SK-N-SH (cell line): Measurements from ENCODE around the gene KLHL14. TPM values are rescaled to one million over a fixed set of nuclear protein-coding genes. Genes with fewer than 3 reads are reported as not detected.

Experiments used
- CTCF ChIA-PET: fragments of 300-600, 350-600 bp; formaldehyde crosslinking; extraction: SDS; loops from one replicate; lab custom pipeline; 2021; lab: Yijun Ruan, JAX
- POLR2A ChIA-PET: fragments of 350-600 bp; sonication (Branson Sonifier 250); formaldehyde crosslinking; extraction: SDS; loops from one replicate; lab custom pipeline; 2020; ENCODE audit warnings: antibody characterized with exemption, inconsistent platforms; lab: Yijun Ruan, JAX
- DNase-seq: peaks from one replicate; pipeline ENCODE4 v3.0.0; 2012
- H2AFZ ChIP-seq: fragments of 200-600 bp; sonication (generic); 2 replicates; pipeline ENCODE4 v1.8.1; 2016; ENCODE audit warnings: antibody characterized with exemption, mild to moderate bottlenecking, low read depth
- H3F3A ChIP-seq: fragments of 200-600 bp; sonication (generic); replicated peaks from 2 replicates; pipeline ENCODE3; 2016; ENCODE audit warnings: antibody characterized with exemption, mild to moderate bottlenecking; ENCODE audit not compliant: insufficient read depth
- H3K27ac ChIP-seq, 2 experiments: fragments of 200-500 bp in 1 of 2; fragments of 200-600 bp in 1 of 2; sonication (Bioruptor generic) in 1 of 2; sonication (generic), shearing (Covaris generic) in 1 of 2; 2 replicates each; pipeline versions ENCODE4 v1.5.1 to v1.6.1; 2014 to 2016; ENCODE audit warnings: low read depth in 2 of 2, inconsistent platforms in 1 of 2, low read length in 1 of 2, mild to moderate bottlenecking in 1 of 2, mixed read lengths in 1 of 2
- H3K27me3 ChIP-seq: fragments of 200-600 bp; sonication (generic), shearing (Covaris generic); 2 replicates; pipeline ENCODE4 v1.6.1; 2016; ENCODE audit warnings: mixed run types; ENCODE audit not compliant: insufficient read depth
- H3K36me3 ChIP-seq, 2 experiments: fragments of 200-500 bp in 1 of 2; fragments of 200-600 bp in 1 of 2; sonication (Bioruptor generic) in 1 of 2; sonication (generic) in 1 of 2; replicated peaks in 1 of 2; 2 replicates each; pipeline versions ENCODE3 to v1.5.1; 2014 to 2016; ENCODE audit warnings: low read length in 1 of 2, mild to moderate bottlenecking in 1 of 2; ENCODE audit not compliant: insufficient read depth in 2 of 2, control insufficient read depth in 1 of 2
- H3K4me1 ChIP-seq, 2 experiments: fragments of 200-500 bp in 1 of 2; fragments of 200-600 bp in 1 of 2; sonication (Bioruptor generic) in 1 of 2; sonication (generic), shearing (Covaris generic) in 1 of 2; 2 replicates each; pipeline versions ENCODE4 v1.5.1 to v1.6.1; 2014 to 2016; ENCODE audit warnings: low read depth in 1 of 2, low read length in 1 of 2, mixed run types in 1 of 2; ENCODE audit not compliant: insufficient read depth in 2 of 2, control insufficient read depth in 1 of 2
- H3K4me2 ChIP-seq: fragments of 200-600 bp; sonication (generic), shearing (Covaris generic); 2 replicates; pipeline ENCODE4 v1.6.1; 2017; ENCODE audit warnings: mixed run types
- H3K4me3 ChIP-seq, 2 experiments: fragments of 200-500 bp in 1 of 2; fragments of 200-600 bp in 1 of 2; sonication (Bioruptor generic) in 1 of 2; sonication (generic), shearing (Covaris generic) in 1 of 2; 2 replicates each; pipeline versions ENCODE4 v1.5.1 to v1.8.1; 2014 to 2016; ENCODE audit warnings: low read depth in 2 of 2, inconsistent platforms in 1 of 2, low read length in 1 of 2, mild to moderate bottlenecking in 1 of 2, mixed read lengths in 1 of 2, moderate library complexity in 1 of 2
- H3K79me2 ChIP-seq: fragments of 200-600 bp; sonication (generic); 2 replicates; pipeline ENCODE4 v1.8.1; 2017; ENCODE audit warnings: mild to moderate bottlenecking; ENCODE audit not compliant: insufficient read depth
- H3K9ac ChIP-seq: fragments of 200-600 bp; sonication (generic); 2 replicates; pipeline ENCODE4 v1.6.1; 2017; ENCODE audit warnings: mixed run types
- H3K9me2 ChIP-seq: fragments of 200-600 bp; sonication (generic); 2 replicates; pipeline ENCODE4 v1.6.1; 2017; ENCODE audit warnings: mixed run types
- H3K9me3 ChIP-seq: fragments of 200-600 bp; sonication (generic); 2 replicates; pipeline ENCODE4 v1.6.1; 2017; ENCODE audit warnings: mixed run types, mild to moderate bottlenecking, moderate library complexity
- H4K20me1 ChIP-seq: fragments of 200-600 bp; sonication (generic); 2 replicates; pipeline ENCODE4 v1.6.1; 2017; ENCODE audit warnings: mild to moderate bottlenecking, mixed run types; ENCODE audit not compliant: insufficient read depth
- CHD2 ChIP-seq: fragments of 150-350 bp; IDR thresholded peaks from 2 replicates; pipeline ENCODE4 v1.6.1; 2018; ENCODE audit warnings: low read length; ENCODE audit not compliant: partially characterized antibody
- ELF1 ChIP-seq: IDR thresholded peaks from 2 replicates; pipeline ENCODE4 v1.4.0; 2012
- EP300 ChIP-seq, 2 experiments: IDR thresholded peaks; 2 replicates each; pipeline versions ENCODE4 v1.4.0 to v1.6.1; 2012; ENCODE audit warnings: borderline replicate concordance in 1 of 2, low read depth in 1 of 2, low read length in 1 of 2
- EZH2phosphoT487 ChIP-seq: fragments of 200-600 bp; sonication (generic); IDR thresholded peaks from 2 replicates; pipeline ENCODE4 v1.6.1; 2017; ENCODE audit warnings: low read depth, mixed run types, mild to moderate bottlenecking, antibody characterized with exemption, moderate library complexity, borderline replicate concordance
- FOSL2 ChIP-seq: IDR thresholded peaks from 2 replicates; pipeline ENCODE4 v1.4.0; 2012; ENCODE audit warnings: low read depth, mild to moderate bottlenecking, moderate library complexity, borderline replicate concordance
- GABPA ChIP-seq: IDR thresholded peaks from 2 replicates; pipeline ENCODE4 v1.4.0; 2012; ENCODE audit warnings: low read depth, mild to moderate bottlenecking
- GATA2 ChIP-seq: sonication (generic); formaldehyde crosslinking; IDR thresholded peaks from 2 replicates; pipeline ENCODE4 v1.5.0; 2020; ENCODE audit warnings: mild to moderate bottlenecking, missing genetic modification reagents
- JUND ChIP-seq: IDR thresholded peaks from 2 replicates; pipeline ENCODE4 v1.4.0; 2012
- NFIC ChIP-seq: IDR thresholded peaks from 2 replicates; pipeline ENCODE4 v1.4.0; 2012; ENCODE audit warnings: borderline replicate concordance
- PBX3 ChIP-seq: IDR thresholded peaks from 2 replicates; pipeline ENCODE4; 2012
- RAD21 ChIP-seq: IDR thresholded peaks from 2 replicates; pipeline ENCODE4 v1.6.1; 2012; ENCODE audit warnings: mild to moderate bottlenecking, low read length
- RCOR1 ChIP-seq: fragments of 150-350 bp; IDR thresholded peaks from 2 replicates; pipeline ENCODE4 v1.6.1; 2017; ENCODE audit warnings: antibody characterized with exemption, low read length
- REST ChIP-seq: IDR thresholded peaks from 2 replicates; pipeline ENCODE4 v1.6.1; 2012; ENCODE audit warnings: mild to moderate bottlenecking, low read depth, low read length, moderate library complexity
- SMC3 ChIP-seq: IDR thresholded peaks from 2 replicates; pipeline ENCODE4 v1.6.1; 2012; ENCODE audit warnings: low read depth, low read length, improper control_type of control experiment
- ZBTB33 ChIP-seq: IDR thresholded peaks from 2 replicates; pipeline ENCODE4 v1.4.0; 2012; ENCODE audit warnings: low read depth, borderline replicate concordance
- whole genome bisulfite sequencing: methylation state at CpG from one replicate; pipeline ENCODE4 v1.1.6; 2017; ENCODE audit warnings: low lambda C conversion rate; 5-methylcytosine and 5-hydroxymethylcytosine counted together
- polyA plus RNA-seq, 3 experiments: library from polyadenylated mRNA; depleted of rRNA; stranded (reverse); fragments of >200 nt; gene quantifications; 2 replicates each; pipeline ENCODE4 v1.2.3, GENCODE V29; 2012

Gene KLHL14
- polyA plus RNA-seq, 1 of the 3 experiments (the other 2 are of a cell fraction) = not detected

GRCh38 chr18:32724071-32724749 is 48.6 kb downstream of the KLHL14 start:
- no peak overlapping the region for H2AFZ ChIP-seq
- TF ChIP-seq GABPA = no peak
- TF ChIP-seq PBX3 = no peak
- no peak for TF ChIP-seq EP300 (IDR thresholded peaks at IDR 0.05; ENCODE audit: borderline replicate concordance in 1 of 2, low read depth in 1 of 2, low read length in 1 of 2)
- no peak for TF ChIP-seq CHD2
- no peak for TF ChIP-seq NFIC
- TF ChIP-seq RAD21 = no peak
- no peak for TF ChIP-seq RCOR1
- DNase-seq = no peak
- H3F3A ChIP-seq = no peaks in the 10 kb centered on the region
- no peaks in the 10 kb centered on the region for H3K79me2 ChIP-seq
- no peaks in the 10 kb centered on the region for H4K20me1 ChIP-seq
- no peaks in the 10 kb centered on the region for H3K4me1 ChIP-seq
- ChIA-PET POLR2A (no interaction called here), CTCF (interaction anchor here (3.6 kb wide), 1 partner anchor 9 kb away, joined by 16 read pairs; no protein-coding TSS in a partner anchor)
- 11% methylated on average over 3 of the region's 3 CpGs for WGBS
- no peak overlapping the region for H3K4me2 ChIP-seq
- no peaks in the 10 kb centered on the region for H3K27me3 ChIP-seq
- no peak overlapping the region for H3K9ac ChIP-seq
- H3K4me3 ChIP-seq = no peak overlapping the region
- no peaks in the 10 kb centered on the region for H3K9me3 ChIP-seq
- H3K9me2 ChIP-seq = no peaks in the 10 kb centered on the region
- no peak overlapping the region for H3K27ac ChIP-seq
- no peaks in the 10 kb centered on the region for H3K36me3 ChIP-seq

- ChIA-PET POLR2A (no interaction called here), CTCF (interaction anchor here (0.6 to 3.6 kb wide), 3 partner anchors 7 to 161 kb away, joined by 3 to 16 read pairs (median 3); no protein-coding TSS in a partner anchor)
- Histone ChIP-seq H3K4me3 (no peak overlapping the region), H4K20me1 (no peaks in the 10 kb centered on the region), H2AFZ (no peak overlapping the region), H3K36me3 (no peaks in the 10 kb centered on the region), H3K9me2 (no peaks in the 10 kb centered on the region), H3K79me2 (no peaks in the 10 kb centered on the region), H3F3A (no peaks in the 10 kb centered on the region), H3K4me2 (no peak overlapping the region), H3K9me3 (no peaks in the 10 kb centered on the region), H3K27me3 (no peaks in the 10 kb centered on the region), H3K4me1 (no peaks in the 10 kb centered on the region), H3K9ac (no peak overlapping the region), H3K27ac (no peak overlapping the region)
- 0% methylated on average over 3 of the region's 3 CpGs for WGBS
- DNase-seq = no peak
- TF ChIP-seq JUND (no peak), FOSL2 (no peak)
Observed at GRCh38 chr18:32722279-32722678, 50.5 kb downstream of the KLHL14 start.

GRCh38 chr18:32717126-32717525 is 55.7 kb downstream of the KLHL14 start:
- H4K20me1 ChIP-seq = no peaks in the 10 kb centered on the region
- no peak overlapping the region for H2AFZ ChIP-seq
- no peak overlapping the region for H3K27ac ChIP-seq
- no peaks in the 10 kb centered on the region for H3K36me3 ChIP-seq
- no peaks in the 10 kb centered on the region for H3K9me3 ChIP-seq
- H3K4me3 ChIP-seq = no peak overlapping the region
- H3K27me3 ChIP-seq = no peaks in the 10 kb centered on the region
- no peak for DNase-seq
- H3K9me2 ChIP-seq = no peaks in the 10 kb centered on the region
- ChIA-PET POLR2A (no interaction called here), CTCF (interaction anchor here (1.5 kb wide), 1 partner anchor 560 kb away, joined by 5 read pairs; no protein-coding TSS in a partner anchor)
- H3F3A ChIP-seq = no peaks in the 10 kb centered on the region
- no peaks in the 10 kb centered on the region for H3K4me1 ChIP-seq
- no peak overlapping the region for H3K9ac ChIP-seq
- no peak overlapping the region for H3K4me2 ChIP-seq
- 34% methylated on average over 4 of the region's 4 CpGs for WGBS
- no peaks in the 10 kb centered on the region for H3K79me2 ChIP-seq
- TF ChIP-seq EZH2phosphoT487 (no peak), EP300 (IDR thresholded peaks at IDR 0.05; ENCODE audit: borderline replicate concordance in 1 of 2, low read depth in 1 of 2, low read length in 1 of 2) (no peak), REST (no peak), ZBTB33 (no peak), GABPA (no peak), GATA2 (no peak), SMC3 (no peak), ELF1 (no peak), RAD21 (no peak), JUND (no peak)
